Neural progenitor cell (in vitro differentiated cells): ENCODE data around the gene EXO1. TPM values are rescaled to one million over a fixed set of nuclear protein-coding genes. Genes with fewer than 3 reads are reported as not detected.

ENCODE experiments used
- DNase-seq: peaks from one replicate; pipeline ENCODE4 v3.0.0-alpha.2; 2016; ENCODE audit warnings: low spot score
- H2AFZ ChIP-seq: fragments of 200-600 bp; sonication (generic); replicated peaks from 2 replicates; pipeline ENCODE4 v1.6.1; 2016; ENCODE audit warnings: antibody characterized with exemption
- H3F3A ChIP-seq: fragments of 200-600 bp; sonication (generic); 2 replicates; pipeline ENCODE4 v1.6.1; 2016; ENCODE audit warnings: antibody characterized with exemption, low read depth
- H3K27ac ChIP-seq: fragments of 200-600 bp; sonication (generic); 2 replicates; pipeline ENCODE4 v1.5.1; 2016; ENCODE audit warnings: mild to moderate bottlenecking
- H3K27me3 ChIP-seq: fragments of 200-600 bp; sonication (generic); 2 replicates; pipeline ENCODE4 v1.6.1; 2016; ENCODE audit warnings: mild to moderate bottlenecking, moderate library complexity
- H3K36me3 ChIP-seq: fragments of 200-600 bp; sonication (generic); 2 replicates; pipeline ENCODE4 v1.5.1; 2016
- H3K4me1 ChIP-seq: fragments of 200-600 bp; sonication (generic); 2 replicates; pipeline ENCODE4 v1.6.1; 2016; ENCODE audit warnings: mixed run types
- H3K4me2 ChIP-seq: fragments of 200-600 bp; sonication (generic); 2 replicates; pipeline ENCODE4 v1.6.1; 2016
- H3K4me3 ChIP-seq: fragments of 200-600 bp; sonication (generic); 2 replicates; pipeline ENCODE4 v1.5.1; 2016
- H3K79me2 ChIP-seq: fragments of 200-600 bp; sonication (generic); 2 replicates; pipeline ENCODE4 v1.6.1; 2016; ENCODE audit warnings: low read depth
- H3K9ac ChIP-seq: fragments of 200-600 bp; sonication (generic); 2 replicates; pipeline ENCODE4 v1.6.1; 2016
- H3K9me3 ChIP-seq: fragments of 200-600 bp; sonication (generic); 2 replicates; pipeline ENCODE4 v1.5.1; 2016; ENCODE audit warnings: low read depth
- H4K20me1 ChIP-seq: fragments of 200-600 bp; sonication (generic); 2 replicates; pipeline ENCODE4 v1.6.1; 2016; ENCODE audit warnings: low read depth
- H3K27ac Mint-ChIP-seq: 3 replicates; pipeline ENCODE4 v1.8.0; 2021; ENCODE audit warnings: mixed read lengths
- H3K27me3 Mint-ChIP-seq: 2 replicates; pipeline ENCODE4 v1.8.0; 2022; ENCODE audit warnings: low read depth, mild to moderate bottlenecking, inconsistent platforms, moderate library complexity, mixed read lengths; ENCODE audit not compliant: insufficient read depth
- H3K36me3 Mint-ChIP-seq: 3 replicates; pipeline ENCODE4 v1.8.0; 2021; ENCODE audit warnings: mixed read lengths
- H3K4me1 Mint-ChIP-seq: 3 replicates; pipeline ENCODE4 v1.8.0; 2021; ENCODE audit warnings: mixed read lengths
- H3K4me3 Mint-ChIP-seq: 3 replicates; pipeline ENCODE4 v1.8.0; 2021; ENCODE audit warnings: mild to moderate bottlenecking, moderate library complexity, mixed read lengths
- H3K9me3 Mint-ChIP-seq: 3 replicates; pipeline ENCODE4 v1.8.0; 2020; ENCODE audit warnings: mixed read lengths
- CTCF ChIP-seq: fragments of 200-600 bp; sonication (generic); IDR thresholded peaks from 2 replicates; pipeline ENCODE4 v1.5.1; 2017; ENCODE audit warnings: antibody characterized with exemption, mild to moderate bottlenecking
- EZH2 ChIP-seq: fragments of 200-600 bp; sonication (generic); IDR thresholded peaks from 2 replicates; pipeline ENCODE4 v1.6.1; 2017; ENCODE audit warnings: antibody characterized with exemption, mild to moderate bottlenecking, moderate library complexity
- EZH2phosphoT487 ChIP-seq: fragments of 200-600 bp; sonication (generic); IDR thresholded peaks from 2 replicates; pipeline ENCODE4 v1.6.1; 2017; ENCODE audit warnings: antibody characterized with exemption
- total RNA-seq: library from RNA; depleted of rRNA; stranded (reverse); fragments of >200 nt; gene quantifications from 2 replicates; pipeline ENCODE4 v1.2.3, GENCODE V29; 2015; ENCODE audit warnings: low replicate concordance

The EXO1 gene
- total RNA-seq, 1 donor from 2014 or later, result 54.8 TPM

GRCh38 chr1:241870746-241871430 lies 22.9 kb downstream of the EXO1 start:
- H4K20me1 ChIP-seq, result no peaks in the 10 kb centered on the region
- Mint-ChIP-seq H3K36me3 (peaks cover 29% of the 10 kb centered on the region), H3K4me3 (no peak overlapping the region), H3K27ac (no peak overlapping the region), H3K4me1 (no peaks in the 10 kb centered on the region), H3K27me3 (no peaks in the 10 kb centered on the region), H3K9me3 (no peaks in the 10 kb centered on the region)
- no peaks in the 10 kb centered on the region for H3K4me1 ChIP-seq
- no peak overlapping the region for H3K4me3 ChIP-seq
- no peak for DNase-seq
- peaks cover 24% of the 10 kb centered on the region for H3K36me3 ChIP-seq
- H3K4me2 ChIP-seq, result no peak overlapping the region
- TF ChIP-seq CTCF (no peak), EZH2 (no peak), EZH2phosphoT487 (no peak)
- H3K9ac ChIP-seq, result no peak overlapping the region
- no peak overlapping the region for H3K27ac ChIP-seq
- H3K79me2 ChIP-seq, result no peaks in the 10 kb centered on the region
- H3F3A ChIP-seq, result no peaks in the 10 kb centered on the region
- H2AFZ ChIP-seq, result no peak overlapping the region
- H3K27me3 ChIP-seq, result no peaks in the 10 kb centered on the region
- no peaks in the 10 kb centered on the region for H3K9me3 ChIP-seq

- no peak overlapping the region for H3K4me2 ChIP-seq
- H2AFZ ChIP-seq, result no peak overlapping the region
- no peaks in the 10 kb centered on the region for H3K9me3 Mint-ChIP-seq
- peaks cover 25% of the 10 kb centered on the region for H3K36me3 ChIP-seq
- no peaks in the 10 kb centered on the region for H3K27me3 Mint-ChIP-seq
- no peak for DNase-seq
- no peak overlapping the region for H3K4me3 Mint-ChIP-seq
- no peaks in the 10 kb centered on the region for H3K4me1 ChIP-seq
- H3K4me1 Mint-ChIP-seq, result no peaks in the 10 kb centered on the region
- H3K27ac Mint-ChIP-seq, result no peak overlapping the region
- H3F3A ChIP-seq, result no peaks in the 10 kb centered on the region
- no peaks in the 10 kb centered on the region for H3K9me3 ChIP-seq
- TF ChIP-seq EZH2 (no peak), EZH2phosphoT487 (no peak), CTCF (no peak)
- no peaks in the 10 kb centered on the region for H4K20me1 ChIP-seq
- H3K4me3 ChIP-seq, result no peak overlapping the region
- no peaks in the 10 kb centered on the region for H3K27me3 ChIP-seq
- H3K9ac ChIP-seq, result no peak overlapping the region
- H3K79me2 ChIP-seq, result no peaks in the 10 kb centered on the region
- H3K27ac ChIP-seq, result no peak overlapping the region
- peaks cover 24% of the 10 kb centered on the region for H3K36me3 Mint-ChIP-seq
These were observed 33.4 kb downstream of the EXO1 start for GRCh38 chr1:241881440-241881839.

- no peaks in the 10 kb centered on the region for H3K4me1 ChIP-seq
- H3K9ac ChIP-seq, result no peak overlapping the region
- H3K27me3 ChIP-seq, result no peaks in the 10 kb centered on the region
- no peak overlapping the region for H3K4me3 ChIP-seq
- DNase-seq, result no peak
- H3K27ac ChIP-seq, result no peak overlapping the region
- Mint-ChIP-seq H3K27ac (no peak overlapping the region), H3K36me3 (peaks cover 25% of the 10 kb centered on the region), H3K4me1 (no peaks in the 10 kb centered on the region), H3K9me3 (no peaks in the 10 kb centered on the region), H3K4me3 (no peak overlapping the region), H3K27me3 (no peaks in the 10 kb centered on the region)
- TF ChIP-seq EZH2 (no peak), EZH2phosphoT487 (no peak), CTCF (no peak)
- H3F3A ChIP-seq, result no peaks in the 10 kb centered on the region
- H3K4me2 ChIP-seq, result no peak overlapping the region
- peaks cover 25% of the 10 kb centered on the region for H3K36me3 ChIP-seq
- no peak overlapping the region for H2AFZ ChIP-seq
- no peaks in the 10 kb centered on the region for H3K79me2 ChIP-seq
- H3K9me3 ChIP-seq, result no peaks in the 10 kb centered on the region
- no peaks in the 10 kb centered on the region for H4K20me1 ChIP-seq
These were observed 35.2 kb downstream of the EXO1 start for GRCh38 chr1:241883159-241883558.
